HepG2 (cell line): ENCODE results near the gene USP35. TPM values are rescaled to one million over a fixed set of nuclear protein-coding genes. Genes with fewer than 3 reads are reported as not detected.

Experiments used
- CBFB ChIP-seq: sonication (generic); formaldehyde crosslinking; IDR thresholded peaks from 2 replicates; pipeline ENCODE4 v1.4.0; 2020; ENCODE audit warnings: missing genetic modification reagents
- ELF1 ChIP-seq: sonication (generic); formaldehyde crosslinking; IDR thresholded peaks from 2 replicates; pipeline ENCODE4 v1.4.0; 2020; ENCODE audit warnings: missing genetic modification reagents
- ETV5 ChIP-seq: IDR thresholded peaks from 2 replicates; pipeline ENCODE4 v1.6.1; 2018; ENCODE audit warnings: missing biosample characterization, missing genetic modification reagents, inconsistent platforms, borderline replicate concordance
- FOXO1 ChIP-seq: sonication (generic); formaldehyde crosslinking; IDR thresholded peaks from 2 replicates; pipeline ENCODE4 v1.4.0; 2020; ENCODE audit warnings: missing genetic modification reagents
- GTF2F1 ChIP-seq: fragments of 150-350 bp; IDR thresholded peaks from 2 replicates; pipeline ENCODE4 v1.6.1; 2014; ENCODE audit warnings: low read length
- NCOA1 ChIP-seq: sonication (generic); formaldehyde crosslinking; IDR thresholded peaks from 2 replicates; pipeline ENCODE4 v1.9.0; 2021; ENCODE audit warnings: missing genetic modification reagents
- NPAS2 ChIP-seq: sonication (generic); formaldehyde crosslinking; IDR thresholded peaks from 2 replicates; pipeline ENCODE4 v1.8.0; 2022; ENCODE audit warnings: mild to moderate bottlenecking, missing genetic modification reagents, borderline replicate concordance
- NRL ChIP-seq: sonication (generic); formaldehyde crosslinking; IDR thresholded peaks from 2 replicates; pipeline ENCODE4 v1.5.0; 2020; ENCODE audit warnings: missing genetic modification reagents, mild to moderate bottlenecking, moderate library complexity, borderline replicate concordance
- PHF20 ChIP-seq: sonication (generic); formaldehyde crosslinking; IDR thresholded peaks from 2 replicates; pipeline ENCODE4 v1.5.0; 2020; ENCODE audit warnings: mild to moderate bottlenecking, missing genetic modification reagents
- POLR2G ChIP-seq: fragments of 200-400 bp; formaldehyde crosslinking; IDR thresholded peaks from 2 replicates; pipeline ENCODE4 v1.6.1; 2018; ENCODE audit warnings: mild to moderate bottlenecking, low read depth, low read length, moderate library complexity
- PPARG ChIP-seq: conservative IDR thresholded peaks from 2 replicates; pipeline ENCODE4 v1.6.1; 2016; ENCODE audit warnings: missing biosample characterization, missing genetic modification reagents
- TAF1 ChIP-seq: sonication (generic); formaldehyde crosslinking; IDR thresholded peaks from 2 replicates; pipeline ENCODE4 v1.4.0; 2020; ENCODE audit warnings: missing genetic modification reagents
- ZFP82 ChIP-seq: sonication (generic); formaldehyde crosslinking; IDR thresholded peaks from 2 replicates; pipeline ENCODE4 v1.5.1; 2020; ENCODE audit warnings: mild to moderate bottlenecking, missing genetic modification reagents, borderline replicate concordance
- ZNF468 ChIP-seq: sonication (generic); formaldehyde crosslinking; IDR thresholded peaks from 2 replicates; pipeline ENCODE4 v1.8.0; 2022; ENCODE audit warnings: mild to moderate bottlenecking, moderate library complexity, missing genetic modification reagents
- ZNF549 ChIP-seq: sonication (generic); formaldehyde crosslinking; IDR thresholded peaks from 2 replicates; pipeline ENCODE4 v1.5.0; 2020; ENCODE audit warnings: missing genetic modification reagents
- ZNF605 ChIP-seq: sonication (generic); formaldehyde crosslinking; IDR thresholded peaks from 2 replicates; pipeline ENCODE4 v1.8.0; 2022; ENCODE audit warnings: mild to moderate bottlenecking, missing genetic modification reagents
- ZNF607 ChIP-seq: sonication (generic); formaldehyde crosslinking; IDR thresholded peaks from 2 replicates; pipeline ENCODE4 v1.5.1; 2020; ENCODE audit warnings: missing genetic modification reagents, mild to moderate bottlenecking, borderline replicate concordance
- ZNF878 ChIP-seq: sonication (generic); formaldehyde crosslinking; IDR thresholded peaks from 2 replicates; pipeline ENCODE4 v1.8.1; 2023; ENCODE audit warnings: mild to moderate bottlenecking, missing genetic modification reagents, moderate library complexity
- polyA plus RNA-seq, 8 experiments: library from polyadenylated mRNA; depleted of rRNA in 3 of 8; stranded (reverse) in 7 of 8; unstranded in 1 of 8; fragments of >200 nt; fragmentation: Illumina TruSeq in 4 of 8; extraction: Trizol in 4 of 8; gene quantifications; 2 replicates each; pipeline versions ENCODE4 v1.2.1 to v1.2.3, GENCODE V29; 2011 to 2016; ENCODE audit warnings: low read depth in 4 of 8, missing spikeins in 1 of 8, mixed read lengths in 1 of 8; ENCODE audit not compliant: insufficient read depth in 1 of 8
- total RNA-seq, 5 experiments: library from RNA; depleted of rRNA; stranded (reverse); fragments of >200 nt; fragmentation: Illumina TruSeq; extraction: Trizol; gene quantifications; 2 replicates each; pipeline ENCODE4 v1.2.3, GENCODE V29; 2016; ENCODE audit warnings: low read depth in 1 of 5
- TF ChIP-seq, protein P1 (sequence below): sonication (generic); formaldehyde crosslinking; IDR thresholded peaks from 2 replicates; pipeline ENCODE4 v1.4.0; 2020; ENCODE audit warnings: missing genetic modification reagents, borderline replicate concordance
- TF ChIP-seq, protein P2 (sequence below): sonication (generic); formaldehyde crosslinking; IDR thresholded peaks from 2 replicates; pipeline ENCODE4 v1.4.0; 2020; ENCODE audit warnings: mild to moderate bottlenecking, missing genetic modification reagents
- TF ChIP-seq, protein P3 (sequence below): IDR thresholded peaks from 2 replicates; pipeline ENCODE4 v1.6.1; 2012; ENCODE audit warnings: low read length, improper control_type of control experiment
- TF ChIP-seq, protein P4 (sequence below): sonication (generic); formaldehyde crosslinking; IDR thresholded peaks from 2 replicates; pipeline ENCODE4 v1.5.0; 2020; ENCODE audit warnings: mild to moderate bottlenecking, missing genetic modification reagents, borderline replicate concordance

USP35 gene
- total and polyA plus RNA-seq, 2 of the 13 experiments (the other 11 are each of a cell fraction or from before 2014, with no cell fraction given): 4.6 to 7.7 TPM

DNA sequence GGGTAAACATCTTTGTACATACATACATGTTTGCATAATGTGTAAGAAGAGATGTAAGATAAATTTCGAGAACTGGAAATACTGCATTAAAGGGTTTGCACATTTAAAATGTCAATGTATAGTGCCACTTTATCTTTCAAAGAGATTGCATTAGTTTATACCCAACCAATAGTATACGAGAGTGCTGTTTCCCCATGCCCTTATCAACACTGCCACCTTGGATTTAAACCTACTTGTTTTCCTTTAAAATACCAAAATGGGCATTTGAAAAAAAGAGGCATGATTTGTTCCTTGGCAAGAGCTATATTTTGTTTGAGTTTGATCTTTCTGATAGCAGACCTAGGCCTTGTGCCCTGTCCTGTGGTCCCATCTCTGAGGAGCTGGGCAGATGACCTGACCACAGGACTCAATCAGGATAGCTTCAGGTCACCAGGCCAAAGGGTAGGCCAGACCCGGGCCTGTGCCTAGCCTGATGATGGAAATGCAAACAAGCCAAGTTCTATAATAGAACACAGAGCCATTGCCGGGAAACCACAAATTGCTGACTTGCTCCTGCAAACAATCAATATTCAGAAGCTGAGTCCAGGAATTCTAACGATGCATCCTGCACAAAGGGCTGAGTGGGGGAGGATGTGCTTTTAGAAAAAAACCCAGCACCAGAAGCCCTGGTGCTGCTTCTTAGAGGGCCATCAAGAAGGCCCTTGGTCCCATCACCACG is 32.4 kb upstream of the USP35 start (continued):
- TF ChIP-seq, protein P1, sequence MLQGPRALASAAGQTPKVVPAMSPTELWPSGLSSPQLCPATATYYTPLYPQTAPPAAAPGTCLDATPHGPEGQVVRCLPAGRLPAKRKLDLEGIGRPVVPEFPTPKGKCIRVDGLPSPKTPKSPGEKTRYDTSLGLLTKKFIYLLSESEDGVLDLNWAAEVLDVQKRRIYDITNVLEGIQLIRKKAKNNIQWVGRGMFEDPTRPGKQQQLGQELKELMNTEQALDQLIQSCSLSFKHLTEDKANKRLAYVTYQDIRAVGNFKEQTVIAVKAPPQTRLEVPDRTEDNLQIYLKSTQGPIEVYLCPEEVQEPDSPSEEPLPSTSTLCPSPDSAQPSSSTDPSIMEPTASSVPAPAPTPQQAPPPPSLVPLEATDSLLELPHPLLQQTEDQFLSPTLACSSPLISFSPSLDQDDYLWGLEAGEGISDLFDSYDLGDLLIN (CRISPR knock-in tag): no peak
- TF ChIP-seq ZNF605 (CRISPR knock-in tag) (no peak), PPARG (CRISPR knock-in tag) (peak; percentile 100), TAF1 (CRISPR knock-in tag) (no peak), NRL (CRISPR knock-in tag) (no peak), NPAS2 (no peak), FOXO1 (CRISPR knock-in tag) (peak; percentile 90), CBFB (CRISPR knock-in tag) (peak; percentile 96), ZNF878 (peak; percentile 88; the same call in 1 of the 2 replicates), ZNF607 (peak; percentile 24; the same call in 1 of the 2 replicates), ZFP82 (CRISPR knock-in tag) (no peak), PHF20 (CRISPR knock-in tag) (no peak), ELF1 (peak; percentile 63), GTF2F1 (no peak), ZNF549 (CRISPR knock-in tag) (no peak), POLR2G (no peak), ETV5 (CRISPR knock-in tag) (peak; percentile 83), ZNF468 (CRISPR knock-in tag) (no peak), NCOA1 (CRISPR knock-in tag) (no peak)
- TF ChIP-seq, protein P2, sequence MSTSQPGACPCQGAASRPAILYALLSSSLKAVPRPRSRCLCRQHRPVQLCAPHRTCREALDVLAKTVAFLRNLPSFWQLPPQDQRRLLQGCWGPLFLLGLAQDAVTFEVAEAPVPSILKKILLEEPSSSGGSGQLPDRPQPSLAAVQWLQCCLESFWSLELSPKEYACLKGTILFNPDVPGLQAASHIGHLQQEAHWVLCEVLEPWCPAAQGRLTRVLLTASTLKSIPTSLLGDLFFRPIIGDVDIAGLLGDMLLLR: no peak
- TF ChIP-seq, protein P3, sequence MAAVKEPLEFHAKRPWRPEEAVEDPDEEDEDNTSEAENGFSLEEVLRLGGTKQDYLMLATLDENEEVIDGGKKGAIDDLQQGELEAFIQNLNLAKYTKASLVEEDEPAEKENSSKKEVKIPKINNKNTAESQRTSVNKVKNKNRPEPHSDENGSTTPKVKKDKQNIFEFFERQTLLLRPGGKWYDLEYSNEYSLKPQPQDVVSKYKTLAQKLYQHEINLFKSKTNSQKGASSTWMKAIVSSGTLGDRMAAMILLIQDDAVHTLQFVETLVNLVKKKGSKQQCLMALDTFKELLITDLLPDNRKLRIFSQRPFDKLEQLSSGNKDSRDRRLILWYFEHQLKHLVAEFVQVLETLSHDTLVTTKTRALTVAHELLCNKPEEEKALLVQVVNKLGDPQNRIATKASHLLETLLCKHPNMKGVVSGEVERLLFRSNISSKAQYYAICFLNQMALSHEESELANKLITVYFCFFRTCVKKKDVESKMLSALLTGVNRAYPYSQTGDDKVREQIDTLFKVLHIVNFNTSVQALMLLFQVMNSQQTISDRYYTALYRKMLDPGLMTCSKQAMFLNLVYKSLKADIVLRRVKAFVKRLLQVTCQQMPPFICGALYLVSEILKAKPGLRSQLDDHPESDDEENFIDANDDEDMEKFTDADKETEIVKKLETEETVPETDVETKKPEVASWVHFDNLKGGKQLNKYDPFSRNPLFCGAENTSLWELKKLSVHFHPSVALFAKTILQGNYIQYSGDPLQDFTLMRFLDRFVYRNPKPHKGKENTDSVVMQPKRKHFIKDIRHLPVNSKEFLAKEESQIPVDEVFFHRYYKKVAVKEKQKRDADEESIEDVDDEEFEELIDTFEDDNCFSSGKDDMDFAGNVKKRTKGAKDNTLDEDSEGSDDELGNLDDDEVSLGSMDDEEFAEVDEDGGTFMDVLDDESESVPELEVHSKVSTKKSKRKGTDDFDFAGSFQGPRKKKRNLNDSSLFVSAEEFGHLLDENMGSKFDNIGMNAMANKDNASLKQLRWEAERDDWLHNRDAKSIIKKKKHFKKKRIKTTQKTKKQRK: no peak
- TF ChIP-seq, protein P4, sequence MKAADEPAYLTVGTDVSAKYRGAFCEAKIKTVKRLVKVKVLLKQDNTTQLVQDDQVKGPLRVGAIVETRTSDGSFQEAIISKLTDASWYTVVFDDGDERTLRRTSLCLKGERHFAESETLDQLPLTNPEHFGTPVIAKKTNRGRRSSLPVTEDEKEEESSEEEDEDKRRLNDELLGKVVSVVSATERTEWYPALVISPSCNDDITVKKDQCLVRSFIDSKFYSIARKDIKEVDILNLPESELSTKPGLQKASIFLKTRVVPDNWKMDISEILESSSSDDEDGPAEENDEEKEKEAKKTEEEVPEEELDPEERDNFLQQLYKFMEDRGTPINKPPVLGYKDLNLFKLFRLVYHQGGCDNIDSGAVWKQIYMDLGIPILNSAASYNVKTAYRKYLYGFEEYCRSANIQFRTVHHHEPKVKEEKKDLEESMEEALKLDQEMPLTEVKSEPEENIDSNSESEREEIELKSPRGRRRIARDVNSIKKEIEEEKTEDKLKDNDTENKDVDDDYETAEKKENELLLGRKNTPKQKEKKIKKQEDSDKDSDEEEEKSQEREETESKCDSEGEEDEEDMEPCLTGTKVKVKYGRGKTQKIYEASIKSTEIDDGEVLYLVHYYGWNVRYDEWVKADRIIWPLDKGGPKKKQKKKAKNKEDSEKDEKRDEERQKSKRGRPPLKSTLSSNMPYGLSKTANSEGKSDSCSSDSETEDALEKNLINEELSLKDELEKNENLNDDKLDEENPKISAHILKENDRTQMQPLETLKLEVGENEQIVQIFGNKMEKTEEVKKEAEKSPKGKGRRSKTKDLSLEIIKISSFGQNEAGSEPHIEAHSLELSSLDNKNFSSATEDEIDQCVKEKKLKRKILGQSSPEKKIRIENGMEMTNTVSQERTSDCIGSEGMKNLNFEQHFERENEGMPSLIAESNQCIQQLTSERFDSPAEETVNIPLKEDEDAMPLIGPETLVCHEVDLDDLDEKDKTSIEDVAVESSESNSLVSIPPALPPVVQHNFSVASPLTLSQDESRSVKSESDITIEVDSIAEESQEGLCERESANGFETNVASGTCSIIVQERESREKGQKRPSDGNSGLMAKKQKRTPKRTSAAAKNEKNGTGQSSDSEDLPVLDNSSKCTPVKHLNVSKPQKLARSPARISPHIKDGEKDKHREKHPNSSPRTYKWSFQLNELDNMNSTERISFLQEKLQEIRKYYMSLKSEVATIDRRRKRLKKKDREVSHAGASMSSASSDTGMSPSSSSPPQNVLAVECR (CRISPR knock-in tag): peak; percentile 64; the same call in 1 of the 2 replicates
